Stimulated activated CD4-positive, alpha-beta T cell treated with anti-CD3 and anti-CD28 coated beads, Interleukin-4, amount 100 ng/mL, for 4 hours (primary cell): ENCODE results near the gene ANK2.

Experiments used
- DNase-seq, 2 experiments: peaks; one replicate each; pipeline ENCODE4 v3.0.0-alpha.2; 2020

Gene ANK2

GRCh38 chr4:113101669-113102068 lies 52.2 kb downstream of the ANK2 start:
- no peak for DNase-seq

DNA sequence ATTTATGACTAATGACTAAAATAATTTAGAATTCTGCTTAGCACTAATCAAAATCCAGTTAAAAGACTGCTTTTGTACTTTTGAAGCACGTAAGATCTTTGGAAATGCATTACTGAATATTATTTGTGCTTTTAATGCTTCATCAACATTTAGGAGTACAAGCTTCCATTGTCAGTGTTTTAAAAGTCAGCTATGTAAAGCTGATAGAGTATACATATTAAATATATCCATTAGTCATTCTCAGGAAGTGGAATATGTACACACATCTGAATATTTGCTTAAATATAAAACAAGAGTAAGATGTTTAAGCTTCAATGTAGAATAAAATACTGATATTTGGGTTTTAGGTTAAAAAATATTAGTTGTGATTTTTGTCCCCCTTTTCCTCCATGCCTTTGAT lies 54.1 kb downstream of the ANK2 start:
- DNase-seq, result no peak

DNA sequence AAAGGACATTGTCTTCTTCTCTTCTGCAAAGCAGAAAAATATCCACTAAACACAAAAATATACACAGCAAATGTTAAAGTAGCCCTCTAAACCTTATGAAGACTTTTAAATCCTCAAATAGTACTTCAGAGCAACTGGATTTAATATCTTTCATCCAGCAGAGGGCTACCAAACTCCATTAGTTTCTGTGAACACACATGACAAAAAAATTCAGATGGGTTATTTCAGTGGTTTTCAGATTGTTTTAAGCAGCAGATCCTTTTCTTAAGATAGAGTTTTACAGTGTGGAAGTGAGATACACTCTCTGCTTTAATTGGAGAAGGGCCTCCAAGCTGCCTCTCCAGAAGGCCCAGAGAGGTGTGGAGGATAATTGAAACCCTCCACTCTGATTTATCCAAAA lies 56.7 kb downstream of the ANK2 start:
- no peak for DNase-seq

GRCh38 chr4:113109106-113109718 lies 59.8 kb downstream of the ANK2 start:
- DNase-seq, result no peak

GRCh38 chr4:113112338-113112978 lies 63.0 kb downstream of the ANK2 start:
- no peak for DNase-seq

DNA sequence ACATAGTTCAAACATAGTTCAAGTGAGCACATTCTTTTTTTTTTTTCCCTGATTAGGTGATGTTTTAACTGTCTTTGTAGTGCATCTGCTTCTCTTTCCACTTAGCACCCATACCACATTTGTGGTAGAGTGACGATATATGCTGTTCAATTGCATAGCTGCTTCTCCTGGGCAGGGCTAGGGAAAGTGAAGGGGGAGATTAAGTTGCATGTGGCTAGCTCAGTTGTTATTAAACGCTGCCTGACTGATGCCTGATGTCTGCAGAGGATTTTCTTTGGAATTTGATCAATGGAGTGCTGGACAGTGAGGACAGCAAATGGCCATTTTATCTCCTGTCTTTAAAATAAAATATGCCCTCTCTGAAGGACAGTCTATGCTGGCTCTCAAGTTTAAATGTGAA lies 63.7 kb downstream of the ANK2 start:
- DNase-seq, result no peak

- no peak for DNase-seq
Measured at GRCh38 chr4:113114884-113115283, 65.4 kb downstream of the ANK2 start.

DNA sequence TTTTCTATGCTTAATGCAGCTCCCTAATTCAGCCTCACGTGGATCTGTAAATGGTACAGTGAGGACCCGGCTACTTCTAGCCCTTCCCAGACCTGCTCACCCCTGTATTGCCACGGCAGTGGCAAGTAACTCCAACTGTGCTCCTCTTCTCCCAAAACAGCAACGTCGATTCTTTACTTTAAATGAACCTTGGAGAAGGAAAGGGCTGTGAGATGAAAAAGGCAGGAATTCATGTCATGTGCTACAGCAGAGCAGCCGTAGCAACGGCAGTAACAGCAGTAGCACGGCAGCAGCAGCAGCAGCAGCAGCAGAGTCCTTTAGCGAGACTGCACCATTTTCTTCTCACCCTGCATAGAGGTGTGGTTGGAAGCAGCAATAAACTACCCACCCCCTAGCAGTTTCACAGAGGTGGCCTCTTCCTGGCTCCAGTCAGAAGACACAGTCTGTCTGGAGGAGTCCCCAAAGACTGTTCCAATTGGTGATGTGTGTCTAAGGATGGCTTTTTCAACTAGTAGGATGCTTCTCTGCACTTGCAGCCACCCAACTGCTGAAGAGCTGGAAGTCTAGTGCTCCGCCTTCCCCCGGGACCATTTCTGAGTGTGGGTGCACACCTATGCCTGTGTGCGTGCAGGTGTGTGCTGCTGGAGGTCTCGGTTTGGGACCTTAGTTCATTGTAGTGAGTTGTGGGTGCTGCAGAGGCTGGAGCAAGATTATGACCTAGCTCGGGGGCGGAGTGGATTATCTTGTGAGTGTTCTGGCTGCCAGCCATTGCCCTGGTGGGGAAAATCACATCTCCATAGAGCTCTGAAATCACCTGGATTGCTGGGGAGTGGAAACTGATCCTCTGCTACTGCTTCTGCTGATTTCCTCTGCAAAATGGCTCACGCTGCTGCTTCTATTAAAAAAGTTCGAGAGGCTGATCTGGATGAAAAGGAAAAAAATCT lies 67.2 kb downstream of the ANK2 start:
- DNase-seq, result no peak

DNA sequence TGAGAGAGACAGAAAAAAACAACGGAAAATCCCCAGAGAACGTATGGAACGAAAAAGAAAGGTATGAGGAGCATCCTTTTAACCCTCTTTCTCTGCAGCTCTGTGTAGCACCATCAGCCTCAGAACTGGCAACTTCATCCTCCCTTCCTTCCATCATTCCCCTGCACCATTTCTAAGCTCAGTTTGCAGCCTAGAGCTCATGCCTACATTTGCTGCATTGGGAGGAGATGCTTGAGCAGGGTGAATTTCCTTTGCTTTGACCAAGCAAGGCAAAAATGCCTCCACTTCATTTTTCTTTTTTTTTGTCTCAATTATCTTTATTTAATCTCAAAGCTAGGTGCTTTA lies 67.9 kb downstream of the ANK2 start:
- no peak for DNase-seq

GRCh38 chr4:113122066-113122465 lies 72.6 kb downstream of the ANK2 start:
- DNase-seq, result no peak

- DNase-seq, result no peak
Measured at GRCh38 chr4:113125418-113125817, 76.0 kb downstream of the ANK2 start.

GRCh38 chr4:113131136-113131535 lies 81.7 kb downstream of the ANK2 start:
- no peak for DNase-seq

DNA sequence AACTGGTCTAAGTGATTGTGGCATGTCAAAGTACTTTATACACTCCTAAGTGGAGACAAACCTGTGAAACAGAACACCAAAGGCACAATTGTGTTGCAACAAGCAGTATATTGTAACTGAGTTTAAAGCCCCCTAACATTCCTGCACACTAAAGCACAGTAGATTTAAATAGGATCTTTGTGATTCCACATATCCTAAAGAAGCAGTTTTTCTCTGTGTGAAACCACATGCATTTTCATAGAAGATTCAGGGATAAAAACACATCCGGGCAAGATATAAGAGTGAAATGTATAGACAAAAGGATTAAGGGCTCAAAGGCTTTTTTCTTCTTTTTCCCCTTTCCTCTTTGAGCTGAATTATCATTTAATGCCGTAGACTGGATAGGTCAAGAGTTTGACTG lies 82.2 kb downstream of the ANK2 start:
- no peak for DNase-seq

- no peak for DNase-seq
Measured at GRCh38 chr4:113141901-113142346, 92.5 kb downstream of the ANK2 start.

GRCh38 chr4:113142351-113142750 lies 92.9 kb downstream of the ANK2 start:
- no peak for DNase-seq

GRCh38 chr4:113144091-113144490 lies 94.6 kb downstream of the ANK2 start:
- DNase-seq, result no peak

GRCh38 chr4:113145147-113145518 lies 95.7 kb downstream of the ANK2 start:
- DNase-seq, result no peak

- DNase-seq, result no peak
Measured at GRCh38 chr4:113145519-113146291, 96.3 kb downstream of the ANK2 start.

DNA sequence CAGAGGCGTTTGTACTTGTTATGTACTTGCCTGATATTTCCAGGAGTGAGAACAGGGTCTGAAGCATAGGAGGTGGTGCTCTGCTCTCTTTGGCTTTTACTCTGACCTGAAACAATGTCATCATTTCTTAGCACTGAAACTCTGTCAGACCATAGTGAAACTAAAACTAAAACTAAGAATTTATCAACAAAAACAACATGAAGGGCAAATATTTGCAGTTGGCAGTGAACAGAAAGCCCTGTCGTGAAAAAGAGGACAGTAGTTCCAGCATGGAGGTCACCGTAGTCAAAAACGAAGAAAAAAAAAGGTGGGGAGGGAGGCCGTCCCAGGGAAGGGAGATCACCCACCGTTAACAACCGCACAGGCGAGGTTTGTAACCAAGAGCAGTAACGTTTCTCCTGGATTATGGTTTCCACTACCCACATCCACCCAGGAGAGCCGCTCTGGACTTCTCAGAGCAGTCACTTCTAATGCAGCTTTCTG lies 97.5 kb downstream of the ANK2 start:
- no peak for DNase-seq

- no peak for DNase-seq
Measured at GRCh38 chr4:113147498-113148111, 98.2 kb downstream of the ANK2 start.

DNA sequence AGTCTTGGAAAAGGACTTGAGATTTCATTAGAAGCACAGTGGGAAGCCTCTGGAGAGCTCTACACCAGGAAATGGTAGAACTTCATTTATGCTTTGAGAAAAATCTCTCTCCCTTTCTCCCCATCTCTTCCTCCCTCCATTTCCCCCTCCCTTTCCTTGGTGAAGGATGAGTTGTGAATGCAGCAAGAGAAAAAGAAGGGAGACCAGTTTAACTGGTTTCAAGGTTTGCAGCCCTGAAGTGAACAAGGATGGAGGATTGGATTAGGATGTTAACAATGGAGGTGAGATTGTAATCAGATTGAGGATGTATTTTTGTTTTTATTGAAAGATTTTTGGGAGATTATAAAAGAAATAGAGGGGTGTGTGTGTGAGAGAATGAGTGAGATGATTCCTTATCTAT lies 99.5 kb downstream of the ANK2 start:
- no peak for DNase-seq

- DNase-seq, result no peak
Measured at GRCh38 chr4:113153529-113154101, 104.2 kb downstream of the ANK2 start.
